Right kidney (tissue), 1 donor: ENCODE measurements around the gene ANKRD66.

Experiments
- DNase-seq: peaks from one replicate; pipeline ENCODE4 v3.0.0-alpha.2; 2016

ANKRD66 gene

DNA sequence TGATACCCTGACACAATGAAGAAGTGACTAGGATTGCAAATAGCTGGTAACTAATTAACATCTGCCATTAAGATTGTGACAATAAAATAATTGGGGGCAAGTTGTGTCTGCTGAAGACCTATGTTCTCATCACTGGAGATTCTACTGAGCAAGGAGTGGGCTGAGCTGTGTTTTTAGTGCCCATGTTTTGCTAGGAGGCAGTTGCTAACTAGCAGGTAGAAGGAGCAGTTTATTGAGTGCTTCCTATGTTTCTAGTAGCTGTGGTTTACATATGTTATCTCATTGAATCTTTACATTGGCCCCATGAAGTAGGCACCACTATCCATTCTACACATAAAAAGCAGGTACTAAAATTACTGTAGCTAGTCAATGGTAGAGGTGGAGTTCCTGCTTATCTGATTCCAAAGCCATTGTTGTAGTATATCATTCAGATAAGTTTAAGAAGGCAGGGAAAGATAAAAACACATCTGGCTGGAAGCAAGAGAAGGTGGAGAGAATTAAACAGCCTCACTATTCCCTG, 43.7 kb downstream of the ANKRD66 start:
- DNase-seq = no peak

DNA sequence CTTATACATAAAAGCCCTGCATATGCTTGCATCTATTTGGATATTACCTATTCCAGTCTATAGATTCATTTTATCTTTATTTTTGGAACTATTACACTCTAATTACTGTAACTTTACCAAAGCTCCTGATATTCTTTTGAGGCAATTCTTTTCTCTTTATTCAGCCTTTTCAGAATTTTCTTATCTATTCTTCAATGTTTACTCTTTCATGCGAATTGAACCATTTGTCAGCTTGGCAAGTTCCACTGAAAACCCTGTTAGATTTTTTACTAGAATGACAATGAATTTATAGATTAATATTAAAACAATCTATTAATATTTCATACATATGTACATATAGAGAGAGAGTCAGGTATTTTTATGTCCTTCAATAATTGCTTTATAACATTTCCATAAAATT, 45.9 kb downstream of the ANKRD66 start:
- no peak for DNase-seq

DNA sequence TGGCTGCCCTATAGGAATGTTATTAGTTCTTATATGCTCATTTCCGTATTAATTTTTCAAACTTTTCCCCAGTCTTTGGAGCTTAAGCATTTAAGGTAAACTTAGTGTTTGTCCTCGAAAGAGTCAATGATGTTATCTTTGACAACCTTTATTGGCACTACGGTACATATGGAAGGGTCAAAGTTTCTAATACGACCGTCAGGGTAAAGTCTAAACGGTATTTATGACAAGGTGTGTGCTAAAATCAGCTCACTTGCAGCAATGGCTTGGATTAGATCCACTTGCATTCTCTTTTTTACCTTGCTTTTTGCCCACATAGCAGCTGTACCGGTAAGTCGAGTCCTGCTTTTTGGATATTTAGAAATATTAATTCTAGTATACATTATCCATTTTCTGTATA, 46.4 kb downstream of the ANKRD66 start, which contains the start of gene MEP1A:
MEP1A (plus strand) TSS at position 252 of the 400 bp plus-strand sequence; CDS start at position 262, 10 bp downstream.
- DNase-seq = no peak

- DNase-seq = no peak
These were observed 47.3 kb downstream of the ANKRD66 start for GRCh38 chr6:46794068-46794467.

- DNase-seq = no peak
These were observed 49.1 kb downstream of the ANKRD66 start for GRCh38 chr6:46795816-46796215.

- no peak for DNase-seq
These were observed 50.3 kb downstream of the ANKRD66 start for GRCh38 chr6:46796848-46797580.

DNA sequence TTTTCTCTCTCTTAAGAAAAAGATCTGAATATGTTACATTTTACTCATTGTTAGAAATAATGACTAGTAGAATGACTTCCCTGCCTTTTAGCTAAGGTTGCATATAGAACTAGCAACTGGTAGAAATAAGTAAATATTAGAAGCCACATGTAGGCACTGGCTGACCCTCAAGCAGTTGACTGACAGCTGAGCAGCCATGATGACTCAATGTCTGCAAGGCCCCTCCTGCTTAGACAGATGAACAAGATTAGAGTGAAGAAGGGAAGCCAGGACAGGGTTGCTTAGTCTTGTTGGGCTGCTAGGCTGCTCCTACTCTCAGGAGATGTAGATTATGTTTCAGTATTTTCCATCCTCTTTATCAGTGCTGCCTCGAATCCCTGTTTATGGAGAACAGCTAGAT, 52.9 kb downstream of the ANKRD66 start:
- DNase-seq = no peak

DNA sequence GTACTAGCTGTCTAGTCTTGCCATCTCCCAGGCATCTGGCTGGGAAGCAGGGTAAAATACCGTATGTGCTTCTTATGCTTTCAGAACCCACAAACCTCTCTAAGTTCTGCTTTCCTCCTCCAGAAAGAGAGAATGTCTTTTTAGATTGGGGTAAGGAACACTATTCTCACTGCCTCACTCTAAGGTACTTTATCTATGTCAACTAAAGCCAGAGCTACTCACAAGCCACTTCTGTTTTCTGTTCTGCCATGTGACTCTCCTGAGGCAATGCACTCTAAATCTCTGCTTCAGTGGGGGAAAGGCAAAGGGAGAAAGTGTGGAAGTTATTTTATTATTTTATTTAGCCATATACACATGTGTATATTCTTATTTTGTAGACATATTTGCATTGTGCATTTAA, 62.1 kb downstream of the ANKRD66 start:
- no peak for DNase-seq
